ENCODE measurements around the gene ZDHHC11B.
"Not testable (repeated sequence)": the region's sequence is repeated elsewhere in the genome, so short reads cannot be mapped to it uniquely, and the experiment has no call there.

ZDHHC11B gene, protein sequence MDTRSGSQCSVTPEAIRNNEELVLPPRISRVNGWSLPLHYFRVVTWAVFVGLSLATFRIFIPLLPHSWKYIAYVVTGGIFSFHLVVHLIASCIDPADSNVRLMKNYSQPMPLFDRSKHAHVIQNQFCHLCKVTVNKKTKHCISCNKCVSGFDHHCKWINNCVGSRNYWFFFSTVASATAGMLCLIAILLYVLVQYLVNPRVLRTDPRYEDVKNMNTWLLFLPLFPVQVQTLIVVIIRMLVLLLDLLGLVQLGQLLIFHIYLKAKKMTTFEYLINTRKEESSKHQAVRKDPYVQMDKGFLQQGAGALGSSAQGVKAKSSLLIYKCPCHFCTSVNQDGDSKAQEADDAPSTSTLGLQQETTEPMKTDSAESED

DNA sequence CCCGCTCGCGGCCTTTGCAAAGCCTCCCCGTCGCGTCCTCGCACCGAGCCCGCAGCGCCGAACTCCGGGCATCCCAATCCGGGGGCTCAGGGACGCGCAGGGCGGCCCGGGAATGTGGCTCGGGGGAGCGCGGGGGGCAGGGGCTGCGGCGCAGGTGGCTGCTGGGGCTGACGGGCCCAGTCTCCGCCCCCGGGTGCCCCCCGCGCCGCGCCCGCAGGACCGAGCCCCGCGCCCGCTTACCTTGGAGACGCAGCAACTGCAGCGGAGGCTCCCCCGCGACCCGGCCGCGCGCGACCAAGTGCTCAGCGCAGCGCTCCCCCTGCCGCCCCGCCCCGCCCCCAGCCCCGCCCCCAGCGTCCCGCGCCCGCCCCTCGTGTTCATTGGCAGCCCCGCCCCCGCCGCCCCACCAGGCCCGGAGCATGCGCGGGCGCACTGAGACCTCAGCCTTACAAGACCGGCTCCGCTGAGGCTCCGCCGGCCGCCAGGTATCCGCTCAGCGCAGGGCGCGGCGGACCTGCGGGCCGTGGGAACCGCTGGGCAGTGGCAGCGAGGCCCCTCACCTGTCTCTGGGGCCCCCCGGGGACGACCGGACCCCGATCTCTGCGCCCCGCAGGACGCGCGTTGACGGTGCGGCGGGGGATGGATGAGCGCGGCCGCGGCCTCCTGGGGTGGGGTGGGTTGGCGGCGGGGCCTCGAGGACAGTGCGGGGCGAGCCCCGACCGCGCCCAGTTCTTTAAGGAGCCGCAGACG lies at the start of gene ZDHHC11B:
Gene ZDHHC11B, minus strand, starts transcription at position 302 of the 750 bp plus-strand sequence. CDS start 17,810 bp downstream, outside the sequence.
- not testable (repeated sequence) for H3K4me1 ChIP-seq (ENCODE audit: control insufficient read depth, insufficient read depth, low read length); H3K9me3 ChIP-seq (ENCODE audit: control insufficient read depth, insufficient read depth, low read length); H3K9ac ChIP-seq (ENCODE audit: low read depth, low read length); H3K36me3 ChIP-seq (ENCODE audit: control insufficient read depth, insufficient read depth, low read length); H3K27ac ChIP-seq (ENCODE audit: low read depth, low read length)
- peak within 1 kb of the TSS; percentile 56 for H3K4me3 ChIP-seq (ENCODE audit: low read depth, low read length)
- peaks cover 18% of the 10 kb centered on the region for H3K27me3 ChIP-seq (ENCODE audit: control insufficient read depth, insufficient read depth, low read length)

DNA sequence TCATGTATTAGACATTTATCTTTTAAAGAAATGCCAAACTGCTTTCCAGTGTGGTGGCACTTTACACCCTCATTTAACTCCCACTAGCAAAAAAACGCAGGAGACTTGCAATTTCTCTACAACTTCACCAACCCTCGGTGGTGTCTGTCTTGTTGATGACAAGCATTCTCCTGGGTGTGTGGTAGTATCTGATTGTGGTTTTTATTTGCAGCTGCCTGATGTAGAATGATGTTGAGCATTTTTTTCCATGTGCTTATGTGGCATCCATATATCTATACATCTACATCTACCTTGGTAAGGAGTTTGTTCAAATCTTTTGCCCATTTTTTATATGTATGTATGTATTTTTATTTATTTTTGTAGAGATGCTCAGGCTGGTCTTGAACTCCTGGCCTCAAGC lies 49.5 kb upstream of the ZDHHC11B start:
- H3K9me3 ChIP-seq (ENCODE audit: control insufficient read depth, insufficient read depth, low read length), result not testable (repeated sequence)

DNA sequence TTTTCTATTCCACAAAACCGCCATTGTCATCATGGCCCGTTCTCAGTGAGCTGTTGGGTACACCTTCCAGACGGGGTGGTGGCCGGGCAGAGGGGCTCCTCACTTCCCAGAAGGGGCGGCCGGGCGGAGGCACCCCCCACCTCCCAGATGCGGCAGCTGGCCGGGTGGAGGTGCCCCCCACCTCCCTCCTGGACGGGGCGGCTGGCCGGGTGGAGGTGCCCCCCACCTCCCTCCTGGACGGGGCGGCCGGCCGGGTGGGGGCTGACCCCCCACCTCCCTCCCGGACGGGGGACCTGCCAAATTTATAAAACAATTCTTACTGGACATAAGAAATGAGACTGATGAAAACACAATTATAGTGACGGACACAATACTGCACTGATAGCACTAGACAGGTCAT lies 43.7 kb upstream of the ZDHHC11B start:
- H3K4me1 ChIP-seq (ENCODE audit: control insufficient read depth, insufficient read depth, low read length); H3K9me3 ChIP-seq (ENCODE audit: control insufficient read depth, insufficient read depth, low read length); H3K27ac ChIP-seq (ENCODE audit: low read depth, low read length); H3K9ac ChIP-seq (ENCODE audit: low read depth, low read length); H3K4me3 ChIP-seq (ENCODE audit: low read depth, low read length); H3K36me3 ChIP-seq (ENCODE audit: control insufficient read depth, insufficient read depth, low read length); H3K27me3 ChIP-seq (ENCODE audit: control insufficient read depth, insufficient read depth, low read length): not testable (repeated sequence)

More for the DNA sequence above, 49.5 kb upstream of the ZDHHC11B start:
- H3K9ac ChIP-seq (ENCODE audit: low read depth, low read length); H3K4me1 ChIP-seq (ENCODE audit: control insufficient read depth, insufficient read depth, low read length); H3K27me3 ChIP-seq (ENCODE audit: control insufficient read depth, insufficient read depth, low read length); H3K27ac ChIP-seq (ENCODE audit: low read depth, low read length); H3K36me3 ChIP-seq (ENCODE audit: control insufficient read depth, insufficient read depth, low read length); H3K4me3 ChIP-seq (ENCODE audit: low read depth, low read length): not testable (repeated sequence)

DNA sequence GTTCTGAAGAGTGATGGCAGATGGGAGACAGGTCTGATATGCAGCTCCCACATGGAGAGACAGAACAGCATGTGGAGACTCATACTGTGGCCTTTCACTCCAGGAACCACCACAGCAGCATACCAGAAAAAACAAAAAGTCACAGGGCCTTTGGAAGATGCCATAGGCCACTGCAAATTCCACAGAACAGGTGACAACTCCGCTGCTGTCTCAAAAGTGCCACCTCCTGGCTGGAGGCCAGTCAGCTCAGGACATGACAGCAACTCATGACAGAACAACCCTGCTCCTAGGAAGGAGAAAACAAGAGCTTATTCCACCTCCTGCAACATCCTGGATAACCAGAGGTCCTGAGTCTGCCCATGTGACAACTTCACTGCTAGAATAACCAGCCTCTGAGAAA lies 41.0 kb upstream of the ZDHHC11B start:
- H3K4me1 ChIP-seq (ENCODE audit: control insufficient read depth, insufficient read depth, low read length); H3K27me3 ChIP-seq (ENCODE audit: control insufficient read depth, insufficient read depth, low read length); H3K9ac ChIP-seq (ENCODE audit: low read depth, low read length); H3K9me3 ChIP-seq (ENCODE audit: control insufficient read depth, insufficient read depth, low read length); H3K27ac ChIP-seq (ENCODE audit: low read depth, low read length); H3K4me3 ChIP-seq (ENCODE audit: low read depth, low read length); H3K36me3 ChIP-seq (ENCODE audit: control insufficient read depth, insufficient read depth, low read length): not testable (repeated sequence)

DNA sequence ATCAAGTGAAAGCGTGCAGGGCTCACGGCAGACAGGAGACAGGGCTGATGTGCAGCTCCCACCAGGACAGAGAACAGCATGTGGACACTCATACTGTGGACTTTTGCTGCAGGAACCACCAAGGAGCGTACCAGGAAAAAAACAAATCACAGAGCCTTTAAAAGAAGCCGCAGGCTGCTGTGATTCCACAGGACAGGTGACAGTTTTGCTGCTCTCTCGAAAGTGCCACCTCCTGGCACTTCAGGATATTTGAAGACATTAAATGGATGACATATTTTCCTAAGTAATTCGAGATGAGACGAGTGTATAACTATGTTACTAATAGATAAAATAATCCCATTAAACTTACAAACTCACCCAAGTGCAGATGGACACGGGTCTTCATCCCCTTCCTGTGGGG lies 37.0 kb upstream of the ZDHHC11B start:
- no peaks in the 10 kb centered on the region for H3K4me1 ChIP-seq (ENCODE audit: control insufficient read depth, insufficient read depth, low read length)
- H3K27me3 ChIP-seq (ENCODE audit: control insufficient read depth, insufficient read depth, low read length), result no peaks in the 10 kb centered on the region
- no peak overlapping the region for H3K9ac ChIP-seq (ENCODE audit: low read depth, low read length)
- no peak overlapping the region for H3K4me3 ChIP-seq (ENCODE audit: low read depth, low read length)
- H3K9me3 ChIP-seq (ENCODE audit: control insufficient read depth, insufficient read depth, low read length), result no peaks in the 10 kb centered on the region
- H3K27ac ChIP-seq (ENCODE audit: low read depth, low read length), result no peak overlapping the region
- no peaks in the 10 kb centered on the region for H3K36me3 ChIP-seq (ENCODE audit: control insufficient read depth, insufficient read depth, low read length)

DNA sequence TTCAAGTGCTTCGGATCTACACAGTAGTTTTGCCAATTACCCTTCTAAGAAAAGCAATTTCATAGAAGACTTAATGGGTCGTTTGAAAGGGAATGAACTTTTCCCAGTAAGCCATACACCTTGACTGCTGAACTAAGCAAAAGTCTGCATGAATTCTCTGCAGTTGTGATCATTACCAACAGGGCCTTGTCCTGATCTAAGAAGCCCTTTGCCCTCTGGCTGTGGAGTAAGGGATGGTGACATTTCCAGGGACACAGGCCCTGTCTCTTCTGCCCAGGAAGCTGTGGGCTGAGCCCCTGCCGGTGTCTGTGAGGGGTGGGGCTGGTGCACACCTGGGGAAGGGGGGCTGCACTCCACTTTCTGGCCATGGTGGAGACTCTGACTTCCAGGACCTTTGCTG lies 35.7 kb upstream of the ZDHHC11B start:
- H3K27me3 ChIP-seq (ENCODE audit: control insufficient read depth, insufficient read depth, low read length), result no peaks in the 10 kb centered on the region
- H3K9me3 ChIP-seq (ENCODE audit: control insufficient read depth, insufficient read depth, low read length), result no peaks in the 10 kb centered on the region
- H3K9ac ChIP-seq (ENCODE audit: low read depth, low read length), result no peak overlapping the region
- no peaks in the 10 kb centered on the region for H3K4me1 ChIP-seq (ENCODE audit: control insufficient read depth, insufficient read depth, low read length)
- no peak overlapping the region for H3K27ac ChIP-seq (ENCODE audit: low read depth, low read length)
- H3K4me3 ChIP-seq (ENCODE audit: low read depth, low read length), result no peak overlapping the region
- H3K36me3 ChIP-seq (ENCODE audit: control insufficient read depth, insufficient read depth, low read length), result no peaks in the 10 kb centered on the region

DNA sequence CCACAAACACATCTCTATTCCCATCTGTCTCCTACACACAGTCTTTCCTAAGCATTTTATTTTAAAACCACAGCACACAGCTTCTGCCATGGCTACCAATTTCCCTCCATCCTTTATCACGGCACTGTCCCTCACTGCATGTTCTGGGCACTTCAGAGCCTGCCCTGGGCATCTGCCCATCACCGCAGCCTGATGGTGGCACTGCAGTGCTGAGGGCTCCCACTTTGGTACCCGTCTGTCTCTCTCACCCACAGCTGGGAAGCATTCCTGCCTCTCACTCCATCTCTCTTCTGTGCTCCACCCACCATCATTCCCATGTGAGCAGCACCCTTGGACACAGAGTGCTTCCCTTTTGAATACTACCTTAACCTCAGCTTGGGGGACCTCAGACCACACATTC lies 34.5 kb upstream of the ZDHHC11B start:
- Histone ChIP-seq H3K9me3 (ENCODE audit: control insufficient read depth, insufficient read depth, low read length) (no peaks in the 10 kb centered on the region), H3K27ac (ENCODE audit: low read depth, low read length) (no peak overlapping the region), H3K36me3 (ENCODE audit: control insufficient read depth, insufficient read depth, low read length) (no peaks in the 10 kb centered on the region), H3K4me1 (ENCODE audit: control insufficient read depth, insufficient read depth, low read length) (no peaks in the 10 kb centered on the region), H3K4me3 (ENCODE audit: low read depth, low read length) (no peak overlapping the region), H3K9ac (ENCODE audit: low read depth, low read length) (no peak overlapping the region), H3K27me3 (ENCODE audit: control insufficient read depth, insufficient read depth, low read length) (no peaks in the 10 kb centered on the region)

DNA sequence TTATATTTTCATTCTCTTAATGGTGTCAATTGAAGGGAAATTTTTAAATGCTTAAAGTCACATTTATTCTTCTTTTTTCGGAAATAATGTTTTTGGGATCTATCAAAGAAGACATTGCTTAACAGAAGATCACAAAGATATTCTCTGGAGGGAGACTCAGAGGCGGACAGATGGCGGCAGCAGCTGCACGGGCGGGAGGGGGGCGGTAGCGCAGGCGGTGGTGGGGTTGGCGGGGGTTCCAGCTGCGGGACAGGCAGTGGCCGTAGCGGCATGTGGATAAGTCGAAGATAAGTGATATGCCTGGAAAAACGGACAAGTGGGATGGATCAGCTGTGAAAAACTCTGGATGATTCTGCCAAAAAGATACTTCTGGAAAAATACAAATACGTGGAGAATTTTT lies 31.6 kb upstream of the ZDHHC11B start:
- Histone ChIP-seq H3K27me3 (ENCODE audit: control insufficient read depth, insufficient read depth, low read length) (no peaks in the 10 kb centered on the region), H3K27ac (ENCODE audit: low read depth, low read length) (no peak overlapping the region), H3K36me3 (ENCODE audit: control insufficient read depth, insufficient read depth, low read length) (no peaks in the 10 kb centered on the region), H3K4me1 (ENCODE audit: control insufficient read depth, insufficient read depth, low read length) (no peaks in the 10 kb centered on the region), H3K4me3 (ENCODE audit: low read depth, low read length) (no peak overlapping the region), H3K9me3 (ENCODE audit: control insufficient read depth, insufficient read depth, low read length) (no peaks in the 10 kb centered on the region), H3K9ac (ENCODE audit: low read depth, low read length) (no peak overlapping the region)

DNA sequence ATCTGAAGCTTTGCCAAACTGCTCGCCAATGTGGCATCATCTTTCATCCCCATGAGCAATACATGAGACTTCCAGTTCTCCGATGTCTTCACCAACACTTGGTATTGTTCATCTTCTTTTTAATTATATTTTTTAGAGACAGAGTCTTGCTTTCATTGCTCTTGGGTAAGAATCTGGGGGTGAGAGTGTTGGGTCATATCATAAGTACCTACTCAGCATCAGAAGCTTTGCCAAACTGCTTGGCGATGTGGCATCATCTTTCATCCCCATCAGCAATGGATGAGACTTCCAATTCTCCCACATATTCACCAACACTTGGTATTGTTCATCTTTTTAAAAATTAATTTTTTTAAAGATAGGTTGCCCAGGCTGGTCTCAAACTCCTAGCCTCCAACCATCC lies 30.9 kb upstream of the ZDHHC11B start:
- Histone ChIP-seq H3K9ac (ENCODE audit: low read depth, low read length) (no peak overlapping the region), H3K27me3 (ENCODE audit: control insufficient read depth, insufficient read depth, low read length) (no peaks in the 10 kb centered on the region), H3K4me1 (ENCODE audit: control insufficient read depth, insufficient read depth, low read length) (no peaks in the 10 kb centered on the region)

DNA sequence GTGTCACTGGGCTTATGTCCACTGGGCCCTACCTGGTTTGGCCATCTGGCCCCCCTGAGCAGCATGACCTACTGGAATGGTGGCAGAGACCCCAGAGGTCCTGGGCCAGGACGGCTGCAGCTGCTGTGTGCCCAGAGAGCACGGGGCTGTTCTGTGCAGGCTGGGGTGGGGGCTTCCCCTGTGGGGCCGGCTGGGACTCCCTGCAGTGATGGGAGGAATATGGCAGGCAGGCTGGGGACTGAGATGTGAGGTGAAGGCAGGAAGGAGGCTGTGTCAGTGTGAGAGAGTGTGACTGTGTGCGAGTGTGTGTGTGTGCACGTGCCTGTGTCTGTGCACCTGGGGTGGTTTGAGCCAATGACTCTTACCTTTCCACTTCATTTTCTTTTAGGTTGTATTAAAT lies 29.0 kb upstream of the ZDHHC11B start:
- not testable (repeated sequence) for H3K27ac ChIP-seq (ENCODE audit: low read depth, low read length); H3K27me3 ChIP-seq (ENCODE audit: control insufficient read depth, insufficient read depth, low read length); H3K4me3 ChIP-seq (ENCODE audit: low read depth, low read length); H3K36me3 ChIP-seq (ENCODE audit: control insufficient read depth, insufficient read depth, low read length); H3K9me3 ChIP-seq (ENCODE audit: control insufficient read depth, insufficient read depth, low read length); H3K4me1 ChIP-seq (ENCODE audit: control insufficient read depth, insufficient read depth, low read length); H3K9ac ChIP-seq (ENCODE audit: low read depth, low read length)

More for the DNA sequence above, 30.9 kb upstream of the ZDHHC11B start:
- Histone ChIP-seq H3K36me3 (ENCODE audit: control insufficient read depth, insufficient read depth, low read length) (no peaks in the 10 kb centered on the region), H3K9me3 (ENCODE audit: control insufficient read depth, insufficient read depth, low read length) (no peaks in the 10 kb centered on the region), H3K27ac (ENCODE audit: low read depth, low read length) (no peak overlapping the region), H3K4me3 (ENCODE audit: low read depth, low read length) (no peak overlapping the region)

DNA sequence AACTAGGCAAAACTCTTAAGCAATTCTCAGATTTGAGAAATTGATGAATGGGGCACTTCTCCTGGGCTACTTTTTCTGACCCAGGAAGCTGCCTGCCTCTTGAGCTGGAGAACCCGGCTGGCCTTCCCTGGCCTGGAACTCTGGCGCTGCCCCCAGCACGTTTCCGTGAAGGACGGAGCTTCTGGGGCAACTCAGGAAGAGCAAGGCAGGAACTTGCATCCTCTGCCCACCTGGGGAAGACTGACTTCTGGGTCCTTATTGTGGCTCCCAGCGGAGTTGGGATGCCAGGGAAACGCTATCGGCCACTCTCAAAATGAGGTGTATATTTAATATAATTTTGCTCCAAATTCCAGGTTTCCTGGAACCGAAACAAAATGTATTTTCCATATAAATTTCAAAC lies 26.9 kb upstream of the ZDHHC11B start:
- H3K4me3 ChIP-seq (ENCODE audit: low read depth, low read length); H3K9me3 ChIP-seq (ENCODE audit: control insufficient read depth, insufficient read depth, low read length); H3K36me3 ChIP-seq (ENCODE audit: control insufficient read depth, insufficient read depth, low read length); H3K27ac ChIP-seq (ENCODE audit: low read depth, low read length); H3K4me1 ChIP-seq (ENCODE audit: control insufficient read depth, insufficient read depth, low read length); H3K9ac ChIP-seq (ENCODE audit: low read depth, low read length); H3K27me3 ChIP-seq (ENCODE audit: control insufficient read depth, insufficient read depth, low read length): not testable (repeated sequence)
